IPS-NIHi7 (cell line): ENCODE results near the gene PSKH1.
"Not testable (repeated sequence)": the region's sequence is repeated elsewhere in the genome, so short reads cannot be mapped to it uniquely, and the experiment has no call there.

Experiments used
- DNase-seq: peaks from one replicate; pipeline ENCODE4 v3.0.0; 2012; ENCODE audit warnings: mixed read lengths; ENCODE audit errors: extremely low spot score

The PSKH1 gene

DNA sequence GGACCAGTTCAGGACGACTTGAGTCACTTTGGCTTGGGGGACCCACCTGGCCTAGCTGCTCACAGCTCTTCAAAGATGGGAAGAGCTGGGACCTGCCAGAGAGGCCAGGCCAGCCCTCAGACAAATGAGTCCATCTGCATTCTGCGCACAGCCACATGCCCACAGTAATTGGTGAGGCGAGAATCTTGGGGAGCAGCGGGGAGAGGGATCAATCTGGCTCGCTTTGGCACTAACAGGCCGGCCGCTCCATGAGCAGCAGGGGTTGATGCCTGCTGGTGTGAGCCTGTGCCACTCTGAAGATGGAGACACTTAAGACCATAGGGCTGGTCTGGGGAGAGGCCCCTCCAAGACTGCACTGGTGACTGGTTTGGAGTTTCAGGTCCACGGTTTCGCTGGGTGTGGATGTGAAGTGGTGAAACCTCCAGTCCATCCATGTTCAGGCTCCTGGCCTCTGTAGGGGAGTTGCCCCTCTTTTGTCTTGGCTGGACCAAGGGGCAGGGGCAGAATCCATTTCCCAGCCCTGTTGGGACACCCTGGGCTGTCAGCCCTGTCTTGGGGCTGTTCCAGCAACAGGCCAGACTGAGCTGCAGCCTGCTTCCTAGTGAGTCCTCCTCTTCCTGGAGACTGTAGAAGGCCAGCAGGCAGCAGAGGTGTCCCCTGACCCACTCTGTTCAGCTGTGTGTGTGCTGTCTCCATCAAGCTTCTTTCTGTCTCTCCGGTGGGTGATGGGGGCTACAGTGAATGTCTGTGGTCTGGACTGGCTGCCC lies 31.3 kb downstream of the PSKH1 start:
- no peak for DNase-seq

DNA sequence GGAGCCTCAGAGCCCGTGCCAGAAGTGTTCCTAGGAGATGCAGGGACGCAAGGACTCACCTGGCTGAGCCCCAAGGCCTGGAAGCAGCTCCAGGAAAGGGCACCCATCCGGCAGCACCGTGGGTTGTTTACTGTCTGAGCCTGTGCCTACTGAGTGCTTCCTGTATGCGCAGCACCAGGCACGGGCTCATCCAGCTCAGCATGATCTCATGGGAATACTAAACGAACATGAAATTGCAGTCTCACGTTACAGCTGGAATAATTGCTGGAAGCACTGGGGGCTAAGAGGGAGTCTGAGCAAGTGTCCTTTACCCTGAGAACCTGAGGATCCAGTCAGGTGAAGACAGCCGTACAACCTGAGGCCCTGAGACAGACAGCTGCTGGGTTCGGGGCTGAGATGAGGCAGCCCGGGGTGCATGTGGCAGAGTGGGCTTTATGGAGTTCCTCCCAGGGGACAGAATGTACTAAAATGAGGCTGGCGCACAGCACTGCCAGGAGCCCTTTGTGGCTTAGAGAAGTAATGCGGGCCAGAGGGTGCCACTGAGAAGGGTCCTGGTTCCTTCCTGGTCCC lies 33.2 kb downstream of the PSKH1 start:
- peak; percentile 51 for DNase-seq

DNA sequence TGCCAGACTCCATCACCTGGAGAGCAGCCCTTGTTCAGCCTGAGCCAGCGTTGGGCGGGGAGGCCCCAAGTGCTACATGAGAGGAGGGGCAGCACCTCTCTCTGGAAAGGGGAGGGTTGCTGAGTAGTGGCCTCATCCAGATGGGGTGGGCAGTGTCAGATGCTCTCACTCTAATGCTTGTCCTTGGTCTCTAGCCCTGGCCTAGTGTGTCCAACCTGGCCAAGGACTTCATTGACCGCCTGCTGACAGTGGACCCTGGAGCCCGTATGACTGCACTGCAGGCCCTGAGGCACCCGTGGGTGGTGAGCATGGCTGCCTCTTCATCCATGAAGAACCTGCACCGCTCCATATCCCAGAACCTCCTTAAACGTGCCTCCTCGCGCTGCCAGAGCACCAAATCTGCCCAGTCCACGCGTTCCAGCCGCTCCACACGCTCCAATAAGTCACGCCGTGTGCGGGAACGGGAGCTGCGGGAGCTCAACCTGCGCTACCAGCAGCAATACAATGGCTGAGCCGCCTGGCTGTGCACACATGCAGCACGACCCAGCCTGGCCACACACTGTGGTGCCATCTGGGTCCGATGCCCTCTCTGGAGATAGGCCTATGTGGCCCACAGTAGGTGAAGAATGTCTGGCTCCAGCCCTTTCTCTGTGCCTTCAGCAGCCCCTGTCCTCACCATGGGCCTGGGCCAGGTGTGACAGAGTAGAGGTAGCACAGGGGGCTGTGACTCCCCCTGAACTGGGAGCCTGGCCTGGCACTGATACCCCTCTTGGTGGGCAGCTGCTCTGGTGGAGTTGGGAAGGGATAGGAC lies 34.3 kb downstream of the PSKH1 start:
- DNase-seq = no peak

DNA sequence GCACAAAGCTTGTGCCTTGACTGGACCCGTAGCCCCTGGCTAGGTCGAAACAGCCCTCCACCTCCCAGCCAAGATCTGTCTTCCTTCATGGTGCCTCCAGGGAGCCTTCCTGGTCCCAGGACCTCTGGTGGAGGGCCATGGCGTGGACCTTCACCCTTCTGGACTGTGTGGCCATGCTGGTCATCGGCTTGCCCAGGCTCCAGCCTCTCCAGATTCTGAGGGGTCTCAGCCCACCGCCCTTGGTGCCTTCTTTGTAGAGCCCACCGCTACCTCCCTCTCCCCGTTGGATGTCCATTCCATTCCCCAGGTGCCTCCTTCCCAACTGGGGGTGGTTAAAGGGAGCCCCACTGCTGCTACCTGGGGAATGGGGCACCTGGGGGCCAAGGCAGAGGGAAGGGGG lies 35.1 kb downstream of the PSKH1 start:
- DNase-seq = no peak

DNA sequence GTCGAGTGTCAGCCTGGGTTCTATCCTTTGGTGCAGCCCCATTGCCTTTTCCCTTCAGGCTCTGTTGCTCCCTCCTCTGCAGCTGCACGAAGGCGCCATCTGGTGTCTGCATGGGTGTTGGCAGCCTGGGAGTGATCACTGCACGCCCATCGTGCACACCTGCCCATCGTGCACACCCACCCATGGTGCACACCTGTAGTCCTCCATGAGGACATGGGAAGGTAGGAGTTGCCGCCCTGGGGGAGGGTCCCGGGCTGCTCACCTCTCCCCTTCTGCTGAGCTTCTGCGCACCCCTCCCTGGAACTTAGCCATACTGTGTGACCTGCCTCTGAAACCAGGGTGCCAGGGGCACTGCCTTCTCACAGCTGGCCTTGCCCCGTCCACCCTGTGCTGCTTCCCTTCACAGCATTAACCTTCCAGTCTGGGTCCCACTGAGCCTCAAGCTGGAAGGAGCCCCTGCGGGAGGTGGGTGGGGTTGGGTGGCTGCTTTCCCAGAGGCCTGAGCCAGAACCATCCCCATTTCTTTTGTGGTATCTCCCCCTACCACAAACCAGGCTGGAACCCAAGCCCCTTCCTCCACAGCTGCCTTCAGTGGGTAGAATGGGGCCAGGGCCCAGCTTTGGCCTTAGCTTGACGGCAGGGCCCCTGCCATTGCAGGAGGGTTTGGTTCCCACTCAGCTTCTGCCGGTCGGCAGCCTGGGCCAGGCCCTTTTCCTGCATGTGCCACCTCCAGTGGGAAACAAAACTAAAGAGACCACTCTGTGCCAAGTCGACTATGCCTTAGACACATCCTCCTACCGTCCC lies 35.7 kb downstream of the PSKH1 start:
- DNase-seq = peak; percentile 89

DNA sequence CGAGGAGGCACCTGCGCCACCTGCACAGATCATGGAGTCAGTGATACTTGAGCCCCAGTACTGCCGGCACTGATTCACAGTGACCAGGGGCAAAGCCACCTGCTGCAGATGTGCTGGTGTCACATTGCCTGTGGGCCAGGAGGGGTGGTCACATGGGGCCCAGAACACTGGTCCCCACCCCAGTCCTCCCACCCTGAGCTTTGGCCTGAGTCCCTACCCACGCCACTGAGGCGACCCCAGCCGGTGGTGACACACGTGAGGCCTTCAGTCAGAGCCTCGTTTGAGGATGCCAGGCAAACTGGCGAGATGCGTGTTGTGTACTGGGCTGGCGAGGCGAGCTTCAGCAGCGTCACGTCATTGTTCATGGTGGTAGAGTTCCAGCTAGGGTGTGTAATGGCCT lies 37.1 kb downstream of the PSKH1 start:
- no peak for DNase-seq

DNA sequence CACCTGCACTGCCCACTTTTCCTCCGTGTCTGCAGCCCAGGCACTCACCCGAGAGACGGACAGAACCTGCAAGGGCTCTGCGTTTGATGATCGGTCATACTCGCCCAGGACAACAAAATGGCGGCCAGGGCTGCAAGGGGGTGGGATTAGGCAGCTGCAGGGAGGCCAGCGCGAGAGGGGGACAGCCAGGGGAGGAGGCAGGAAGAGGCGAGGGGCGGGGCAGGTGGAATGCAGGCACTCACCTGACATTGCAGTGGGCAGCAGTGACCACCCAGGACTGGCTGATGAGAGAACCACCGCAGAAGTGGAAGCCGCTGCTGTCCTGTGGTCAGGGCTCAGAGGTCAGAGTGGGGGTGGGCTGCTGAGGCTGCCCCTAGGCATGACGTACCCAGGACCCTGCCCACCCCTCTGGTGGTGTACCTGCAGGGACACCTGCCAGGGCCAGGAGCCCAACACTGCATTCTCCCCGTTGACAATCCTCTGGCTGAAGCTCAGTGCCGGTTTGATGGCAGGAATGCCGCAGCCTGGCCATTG lies 37.7 kb downstream of the PSKH1 start:
- DNase-seq = no peak

DNA sequence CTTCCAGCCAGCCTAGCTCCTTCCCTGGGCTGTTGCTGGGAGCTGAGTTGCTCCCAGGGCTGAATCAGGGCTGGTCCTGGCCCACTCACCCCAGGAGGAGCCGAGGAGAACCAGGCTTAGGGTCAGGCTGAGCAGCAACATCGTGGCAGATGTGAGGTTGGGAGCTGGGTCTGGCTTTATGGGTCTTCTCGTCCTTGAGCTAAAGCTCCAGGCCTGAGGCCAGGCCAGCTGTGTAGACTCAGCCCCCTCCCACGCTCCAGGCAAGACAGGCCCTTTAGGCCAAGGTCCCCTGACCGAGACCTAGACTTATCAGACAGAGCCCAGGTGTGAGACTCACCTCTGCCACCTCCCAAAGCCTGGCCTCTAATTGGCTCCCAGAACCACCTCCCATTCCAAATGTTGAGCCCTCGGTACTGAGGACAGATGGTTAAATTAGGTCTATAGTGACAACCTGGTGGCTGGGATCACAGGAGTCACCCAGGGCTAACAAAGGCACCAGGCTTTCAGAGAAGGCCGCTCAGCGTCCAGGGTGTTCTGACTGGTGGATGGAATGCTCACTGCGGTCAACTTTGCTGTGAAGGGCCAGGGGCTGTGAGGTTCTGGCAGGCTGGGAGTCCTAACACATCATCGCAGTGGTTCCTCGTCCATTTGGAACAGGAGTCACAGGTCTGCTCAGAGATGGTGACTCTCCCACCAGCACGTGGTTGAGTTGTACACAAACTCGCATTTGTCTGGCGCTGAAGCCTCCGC lies 38.8 kb downstream of the PSKH1 start, which contains the start of gene CTRL:
CTRL (minus strand) TSS at position 151 of the 750 bp plus-strand sequence; CDS start at position 141, 10 bp downstream.
- DNase-seq = no peak

DNA sequence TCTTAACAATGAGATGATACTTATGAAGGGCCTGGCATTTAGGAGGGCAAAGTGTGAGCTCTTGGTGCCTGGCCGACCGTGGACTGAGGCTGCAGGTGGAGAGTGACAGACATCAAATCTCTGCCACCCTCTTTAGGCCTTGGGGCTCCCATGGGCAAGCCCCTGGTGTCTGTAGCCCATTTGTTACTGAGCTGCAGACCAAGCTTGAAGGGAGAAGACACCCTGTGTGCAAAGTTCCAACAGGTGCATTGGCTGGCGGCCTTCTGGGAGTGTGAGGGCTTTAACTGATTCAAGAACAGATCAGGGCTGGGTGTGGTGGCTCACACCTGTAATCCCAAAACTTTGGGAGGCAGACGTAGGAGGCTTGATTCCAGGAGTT lies 39.4 kb downstream of the PSKH1 start:
- no peak for DNase-seq

DNA sequence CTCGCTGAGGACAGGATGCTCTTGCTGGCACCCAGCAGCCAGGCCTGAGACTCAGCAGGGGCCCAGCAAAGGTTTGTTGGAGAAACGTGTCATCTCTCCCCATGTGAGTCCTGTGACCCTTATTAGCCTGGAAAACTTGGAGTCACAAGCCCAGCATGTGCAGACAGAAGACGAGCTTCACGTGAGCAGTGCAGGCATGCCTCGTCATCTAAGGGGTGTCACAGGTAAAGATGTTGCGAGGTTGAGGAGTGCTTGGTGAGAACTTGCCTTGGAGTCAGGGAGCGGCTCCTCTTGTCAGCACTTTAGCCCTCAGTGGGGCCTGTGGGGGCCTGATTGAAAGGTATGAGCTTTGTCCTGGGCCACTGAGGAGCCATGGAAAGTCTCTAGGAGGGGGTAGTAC lies 40.8 kb downstream of the PSKH1 start:
- DNase-seq = no peak

DNA sequence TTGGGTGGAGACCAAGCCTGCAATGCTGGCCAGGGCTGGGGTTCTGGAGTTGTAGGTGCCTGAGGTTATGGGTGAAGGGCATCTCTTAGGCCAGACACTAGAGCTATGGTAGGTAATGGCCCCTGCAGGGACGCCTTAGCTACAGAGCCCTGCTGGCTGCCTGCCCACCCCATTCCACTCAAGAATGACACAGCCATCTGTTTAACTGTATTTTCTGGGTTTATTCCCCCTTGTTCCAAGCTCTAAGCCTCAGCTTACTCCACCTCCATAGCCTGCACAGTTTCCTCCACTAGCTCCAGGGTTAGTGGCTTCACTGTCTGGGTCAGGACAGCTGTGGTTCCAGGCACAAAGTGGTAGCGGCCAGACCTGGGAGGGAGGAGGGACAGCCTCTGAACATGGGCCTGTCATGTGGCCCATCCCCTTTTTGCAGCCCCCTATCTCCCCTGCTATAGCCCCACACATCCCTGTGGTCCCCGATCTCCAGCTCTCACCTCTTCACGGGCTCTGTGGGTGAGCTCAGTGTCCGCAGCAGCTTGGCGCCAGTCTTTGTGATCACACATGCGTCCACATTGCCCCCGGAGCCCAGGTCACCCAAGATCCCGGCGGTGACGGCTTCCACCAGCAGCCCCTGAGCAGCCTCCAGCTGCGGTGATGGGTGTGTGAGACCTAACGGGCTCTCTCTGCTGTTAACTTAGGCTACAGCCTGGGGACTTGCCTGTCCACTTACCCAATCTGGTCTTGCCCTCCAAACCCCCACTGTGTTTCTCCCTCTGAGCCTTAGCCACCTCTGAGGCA lies 41.4 kb downstream of the PSKH1 start:
- DNase-seq = no peak

DNA sequence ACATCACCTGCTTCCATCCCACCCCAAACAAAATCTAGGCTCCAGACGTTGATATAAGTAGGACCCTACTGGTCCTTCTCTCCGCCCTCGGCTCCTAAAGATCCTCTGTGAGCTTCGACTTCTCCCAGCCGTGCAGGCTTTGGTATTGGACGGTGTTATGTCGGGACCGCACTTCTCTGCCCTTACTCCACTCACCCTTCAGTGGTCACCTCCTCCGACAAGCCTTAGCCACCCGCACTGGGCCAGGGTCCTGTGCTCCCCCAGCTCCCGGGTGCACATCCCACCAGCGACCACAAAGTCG lies 42.0 kb downstream of the PSKH1 start:
- DNase-seq = no peak

DNA sequence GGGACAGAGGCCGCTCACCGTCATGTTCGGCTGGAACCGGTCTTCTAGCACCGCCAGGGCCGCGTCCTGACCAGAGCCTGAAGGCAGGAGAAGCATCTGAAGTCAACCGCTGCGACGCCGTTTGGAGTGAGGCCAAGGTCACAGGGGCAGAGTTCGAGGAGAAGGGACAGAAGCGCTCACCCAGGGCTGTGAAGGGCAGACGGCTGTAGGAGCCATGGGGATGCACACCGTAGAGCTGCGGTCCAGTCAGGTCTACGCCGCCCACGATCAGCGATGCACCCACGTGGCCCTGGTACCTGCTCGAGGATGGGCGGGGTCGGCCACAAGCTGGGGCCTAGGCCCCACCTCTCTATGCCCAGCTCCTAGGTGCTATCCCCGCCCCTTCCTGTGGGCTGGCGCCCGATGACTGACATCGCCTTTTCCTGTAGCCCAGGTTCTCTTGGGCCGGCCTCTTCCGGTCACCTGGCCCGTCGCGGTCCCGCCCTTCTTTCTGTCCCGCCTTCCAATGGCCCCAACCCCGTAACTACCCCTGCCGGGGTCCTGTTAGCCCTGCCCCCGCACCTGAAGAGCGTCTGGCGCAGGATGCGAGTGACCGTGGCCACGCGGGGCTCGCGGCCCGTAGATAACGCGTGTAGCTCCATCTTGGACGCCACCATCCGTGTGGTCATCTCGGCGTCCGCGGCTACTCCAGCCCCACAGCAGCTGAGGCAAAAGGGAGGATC lies 42.5 kb downstream of the PSKH1 start:
- DNase-seq = peak; percentile 100

DNA sequence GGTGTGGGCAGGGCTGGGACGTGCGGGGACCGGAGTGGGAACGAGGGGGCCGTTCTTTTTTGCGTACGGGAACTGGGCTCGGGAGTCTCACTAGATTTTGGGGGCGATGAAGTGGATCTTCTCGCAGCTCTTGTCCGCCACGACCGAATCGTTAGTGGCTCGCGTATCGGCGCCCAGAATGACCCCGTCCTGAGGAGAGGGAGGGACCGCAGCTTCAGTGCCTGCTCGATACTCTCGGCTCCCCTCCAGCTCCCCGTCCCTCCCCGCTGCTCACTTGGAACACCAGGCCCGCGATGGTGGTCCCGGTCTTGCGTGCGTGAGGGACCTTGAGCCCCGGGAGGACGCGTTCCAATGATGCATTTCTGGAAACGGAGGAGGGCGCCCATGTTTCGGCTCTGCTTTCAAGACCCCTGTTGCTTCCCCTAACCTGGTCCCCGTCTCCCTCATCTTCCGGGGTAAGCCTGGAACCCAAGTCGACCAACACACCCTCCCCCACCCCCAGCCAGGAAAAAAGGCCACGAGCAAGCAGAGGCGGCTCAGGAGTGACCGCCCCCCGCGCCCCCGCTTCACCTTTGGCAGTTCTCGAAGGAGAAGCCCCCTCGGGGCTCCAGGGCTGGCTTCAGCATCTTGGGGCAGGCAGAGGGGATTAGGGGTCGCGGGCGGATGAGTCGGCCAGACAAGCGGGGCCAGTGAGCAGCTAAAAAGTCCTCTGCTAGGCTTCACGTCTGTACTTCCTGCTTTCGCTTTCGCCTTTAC lies 43.2 kb downstream of the PSKH1 start, which contains the start of gene PSMB10:
PSMB10 (minus strand) TSS at position 727 of the 756 bp plus-strand sequence; CDS start at position 626, 101 bp downstream.
- no peak for DNase-seq

DNA sequence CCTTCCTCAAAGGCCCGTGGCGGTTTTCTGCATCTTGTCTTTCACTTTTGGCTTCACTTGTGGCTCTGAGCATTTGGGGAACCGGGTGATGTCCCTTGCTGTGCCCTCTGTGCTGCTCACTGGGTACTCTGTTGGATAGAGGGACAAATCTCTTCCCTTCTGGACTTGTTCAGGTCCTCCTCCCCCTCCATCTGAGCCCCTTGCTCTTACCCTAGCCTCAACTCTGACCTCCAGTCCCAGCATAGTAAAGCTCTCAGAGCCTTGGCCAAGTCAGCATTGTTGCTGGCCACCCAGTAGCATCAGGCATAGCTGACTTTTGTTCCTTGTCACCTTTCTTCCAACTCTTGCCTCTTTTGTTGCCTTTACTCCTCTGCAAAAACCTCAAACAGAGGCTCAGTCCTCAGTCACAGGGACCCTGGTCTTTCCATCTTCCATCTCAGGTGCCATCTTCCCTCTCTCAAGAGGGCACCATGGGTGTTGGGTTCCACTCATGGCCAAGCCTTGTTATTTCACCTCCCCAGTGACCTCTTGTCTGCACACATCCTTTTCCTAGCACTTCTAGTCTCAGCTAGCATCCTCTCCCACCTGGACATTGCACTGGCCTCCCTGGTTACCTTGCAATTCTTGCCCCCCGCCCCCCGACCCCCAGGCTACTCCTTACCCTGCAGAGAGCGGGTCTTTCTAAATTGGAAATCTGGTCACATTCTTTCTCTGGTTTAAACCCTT lies 44.0 kb downstream of the PSKH1 start:
- DNase-seq = no peak

DNA sequence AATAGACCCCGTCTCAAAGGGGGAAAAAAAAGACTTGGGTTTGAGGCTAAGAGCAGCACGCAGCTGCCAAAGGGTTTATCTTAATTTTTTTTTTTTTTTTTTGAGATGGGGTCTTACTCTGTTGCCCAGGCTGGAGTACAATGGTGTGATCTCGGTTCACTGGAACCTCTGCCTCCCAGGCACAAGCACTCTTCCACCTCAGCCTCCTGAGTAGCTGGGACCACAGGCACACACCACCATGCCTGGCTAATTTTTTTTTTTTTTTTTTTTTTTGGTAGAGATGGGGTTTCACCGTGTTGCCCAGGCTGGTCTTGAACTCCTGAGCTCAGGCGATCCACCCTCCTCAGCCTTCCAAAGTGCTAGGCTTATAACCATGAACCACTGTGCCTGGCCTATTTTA lies 44.7 kb downstream of the PSKH1 start:
- not testable (repeated sequence) for DNase-seq

DNA sequence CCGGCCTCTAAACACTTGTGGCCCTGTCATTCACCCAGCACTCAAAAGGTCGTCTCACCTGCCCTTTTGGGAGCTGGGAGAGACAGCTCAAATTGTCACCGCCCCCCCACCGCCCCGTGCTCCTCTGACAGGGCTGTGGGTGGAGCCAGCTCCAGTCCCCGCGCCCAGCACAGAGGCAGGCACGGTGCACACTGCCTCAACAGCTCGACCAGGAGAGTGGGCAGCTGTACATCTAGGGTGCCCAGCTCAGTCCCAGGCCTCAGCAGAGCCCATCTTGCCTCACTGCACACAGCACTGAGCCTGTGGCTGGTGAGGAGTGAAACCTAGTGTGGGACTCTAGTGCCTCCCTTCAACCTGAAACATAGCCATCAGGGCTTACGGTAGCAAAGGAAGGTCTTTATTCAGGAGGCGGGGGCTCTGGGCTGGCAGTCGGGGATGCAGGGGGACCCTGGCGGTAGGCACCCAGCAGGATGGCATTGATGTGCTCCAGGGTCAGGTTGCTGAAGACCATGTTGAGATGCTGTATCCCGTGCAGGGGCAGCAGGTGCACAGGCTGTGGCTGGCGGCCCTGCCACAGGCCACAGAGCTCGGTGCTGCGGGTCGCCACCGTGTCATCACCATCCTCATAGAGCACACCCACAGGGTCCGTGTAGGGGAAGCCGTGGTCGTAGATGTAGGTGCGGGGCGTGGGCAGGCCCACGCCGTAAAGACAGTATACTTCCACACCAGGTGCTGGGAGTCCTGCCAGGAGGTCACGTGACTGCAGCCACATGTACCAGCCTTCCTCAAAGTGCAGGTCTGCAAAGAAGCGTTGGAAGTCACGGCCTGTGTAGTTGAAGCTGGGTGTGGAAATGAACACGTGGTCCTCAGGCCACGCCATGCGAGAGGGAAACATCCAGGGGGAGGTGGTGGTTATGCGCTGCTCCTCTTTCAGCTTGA lies 46.7 kb downstream of the PSKH1 start:
- DNase-seq = no peak
